Testis (tissue), 2 donors: ENCODE data around the gene PXYLP1.

ENCODE experiments used
- CTCF ChIP-seq, 3 experiments: fragments of 450-650 bp in 2 of 3; fragments of 200-600 bp in 1 of 3; sonication (generic) in 1 of 3; IDR thresholded peaks; one replicate each; pipeline ENCODE4 v1.5.1; 2016 to 2019; ENCODE audit warnings: antibody characterized with exemption in 3 of 3, mild to moderate bottlenecking in 2 of 3, moderate library complexity in 1 of 3
- POLR2A ChIP-seq: fragments of 450-650 bp; IDR thresholded peaks from one replicate; pipeline ENCODE4 v1.6.1; 2017; ENCODE audit warnings: antibody characterized with exemption, mild to moderate bottlenecking, moderate library complexity

DNA sequence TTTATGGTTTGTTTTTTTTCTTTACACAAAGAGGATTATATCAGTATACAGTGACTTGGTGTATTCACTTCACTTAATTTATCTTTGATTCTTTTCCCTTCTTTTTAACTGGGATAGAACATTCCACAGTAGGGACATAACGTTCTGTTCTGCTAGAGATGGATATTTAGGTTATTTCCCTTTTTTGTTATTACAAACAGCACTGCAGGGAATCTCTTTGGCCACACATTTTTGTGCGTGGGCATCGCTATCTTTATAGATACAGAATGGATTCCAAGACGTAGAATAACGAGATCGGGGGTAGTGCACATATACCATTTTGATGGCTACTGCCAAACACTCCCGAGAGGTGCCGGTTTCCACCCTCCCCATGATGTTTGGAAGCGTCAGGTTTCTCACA, 44.8 kb downstream of the PXYLP1 start:
- TF ChIP-seq CTCF (IDR thresholded peaks at IDR 0.05) (no peak), POLR2A (no peak)
